ENCODE results near the gene SERPINE1. TPM values are rescaled to one million over a fixed set of nuclear protein-coding genes. Genes with fewer than 3 reads are reported as not detected.
"Not testable (repeated sequence)": the region's sequence is repeated elsewhere in the genome, so short reads cannot be mapped to it uniquely, and the experiment has no call there.

The SERPINE1 gene
- total RNA-seq, 1 donor from 2014 or later = 15.4 TPM

DNA sequence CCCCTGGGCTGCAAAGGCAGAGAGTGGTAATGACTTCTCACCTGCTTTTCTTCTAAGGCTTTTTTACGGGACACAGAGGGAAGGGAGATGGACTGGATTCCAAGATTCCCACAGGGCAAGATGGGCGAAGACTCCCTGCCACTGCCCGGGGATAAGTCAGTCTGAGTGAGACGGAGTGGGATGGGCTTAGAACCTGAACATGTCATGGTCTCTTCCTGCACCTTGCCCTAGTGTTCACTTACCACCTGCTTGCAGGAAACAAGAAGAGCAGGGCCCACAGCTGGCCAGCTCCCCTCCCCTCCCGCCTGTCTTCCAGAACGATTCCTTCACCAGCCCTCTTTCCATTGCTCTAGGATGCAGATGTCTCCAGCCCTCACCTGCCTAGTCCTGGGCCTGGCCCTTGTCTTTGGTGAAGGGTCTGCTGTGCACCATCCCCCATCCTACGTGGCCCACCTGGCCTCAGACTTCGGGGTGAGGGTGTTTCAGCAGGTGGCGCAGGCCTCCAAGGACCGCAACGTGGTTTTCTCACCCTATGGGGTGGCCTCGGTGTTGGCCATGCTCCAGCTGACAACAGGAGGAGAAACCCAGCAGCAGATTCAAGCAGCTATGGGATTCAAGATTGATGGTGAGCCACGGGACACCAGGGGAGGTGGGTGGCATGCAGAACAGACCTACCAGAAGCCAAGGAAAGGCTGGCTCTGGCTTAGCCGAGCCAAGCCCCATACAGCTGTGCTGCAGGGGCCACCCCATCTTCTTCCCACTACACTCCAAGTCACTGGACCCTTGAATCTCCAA, 1.3 kb downstream of the SERPINE1 start:
- H3K4me1 ChIP-seq = peaks cover 54% of the 10 kb centered on the region
- no peaks in the 10 kb centered on the region for H3K9me3 ChIP-seq
- no peaks in the 10 kb centered on the region for H3K27me3 ChIP-seq (ENCODE audit: low read depth)
- peak overlapping the region; percentile 44 for H3K4me3 ChIP-seq
- intact Hi-C loops (cut with DNase I) = no loop called here
- peaks cover 15% of the 10 kb centered on the region for H3K36me3 ChIP-seq
- TF ChIP-seq, protein P1, sequence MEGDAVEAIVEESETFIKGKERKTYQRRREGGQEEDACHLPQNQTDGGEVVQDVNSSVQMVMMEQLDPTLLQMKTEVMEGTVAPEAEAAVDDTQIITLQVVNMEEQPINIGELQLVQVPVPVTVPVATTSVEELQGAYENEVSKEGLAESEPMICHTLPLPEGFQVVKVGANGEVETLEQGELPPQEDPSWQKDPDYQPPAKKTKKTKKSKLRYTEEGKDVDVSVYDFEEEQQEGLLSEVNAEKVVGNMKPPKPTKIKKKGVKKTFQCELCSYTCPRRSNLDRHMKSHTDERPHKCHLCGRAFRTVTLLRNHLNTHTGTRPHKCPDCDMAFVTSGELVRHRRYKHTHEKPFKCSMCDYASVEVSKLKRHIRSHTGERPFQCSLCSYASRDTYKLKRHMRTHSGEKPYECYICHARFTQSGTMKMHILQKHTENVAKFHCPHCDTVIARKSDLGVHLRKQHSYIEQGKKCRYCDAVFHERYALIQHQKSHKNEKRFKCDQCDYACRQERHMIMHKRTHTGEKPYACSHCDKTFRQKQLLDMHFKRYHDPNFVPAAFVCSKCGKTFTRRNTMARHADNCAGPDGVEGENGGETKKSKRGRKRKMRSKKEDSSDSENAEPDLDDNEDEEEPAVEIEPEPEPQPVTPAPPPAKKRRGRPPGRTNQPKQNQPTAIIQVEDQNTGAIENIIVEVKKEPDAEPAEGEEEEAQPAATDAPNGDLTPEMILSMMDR (IDR thresholded peaks at IDR 0.05) = no peak
- no peak overlapping the region for H3K27ac ChIP-seq
- ATAC-seq (no peak), DNase-seq (no peak)

GRCh38 chr7:101129603-101130117, 2.8 kb downstream of the SERPINE1 start:
- no peak overlapping the region for H3K4me3 ChIP-seq
- H3K27ac ChIP-seq = no peak overlapping the region
- no peaks in the 10 kb centered on the region for H3K27me3 ChIP-seq (ENCODE audit: low read depth)
- intact Hi-C loops (cut with DNase I) = no loop called here
- peaks cover 15% of the 10 kb centered on the region for H3K36me3 ChIP-seq
- H3K9me3 ChIP-seq = no peaks in the 10 kb centered on the region
- TF ChIP-seq, protein P1 (IDR thresholded peaks at IDR 0.05) = no peak
- no peak for ATAC-seq
- no peak for DNase-seq
- H3K4me1 ChIP-seq = peaks cover 40% of the 10 kb centered on the region

GRCh38 chr7:101132626-101133600, 6.0 kb downstream of the SERPINE1 start:
- Histone ChIP-seq H3K36me3 (peaks cover 21% of the 10 kb centered on the region), H3K4me1 (peaks cover 14% of the 10 kb centered on the region)
- intact Hi-C loops (cut with DNase I); ATAC-seq; H3K4me3 ChIP-seq; DNase-seq; H3K9me3 ChIP-seq; H3K27me3 ChIP-seq (ENCODE audit: low read depth); H3K27ac ChIP-seq: not testable (repeated sequence)

DNA sequence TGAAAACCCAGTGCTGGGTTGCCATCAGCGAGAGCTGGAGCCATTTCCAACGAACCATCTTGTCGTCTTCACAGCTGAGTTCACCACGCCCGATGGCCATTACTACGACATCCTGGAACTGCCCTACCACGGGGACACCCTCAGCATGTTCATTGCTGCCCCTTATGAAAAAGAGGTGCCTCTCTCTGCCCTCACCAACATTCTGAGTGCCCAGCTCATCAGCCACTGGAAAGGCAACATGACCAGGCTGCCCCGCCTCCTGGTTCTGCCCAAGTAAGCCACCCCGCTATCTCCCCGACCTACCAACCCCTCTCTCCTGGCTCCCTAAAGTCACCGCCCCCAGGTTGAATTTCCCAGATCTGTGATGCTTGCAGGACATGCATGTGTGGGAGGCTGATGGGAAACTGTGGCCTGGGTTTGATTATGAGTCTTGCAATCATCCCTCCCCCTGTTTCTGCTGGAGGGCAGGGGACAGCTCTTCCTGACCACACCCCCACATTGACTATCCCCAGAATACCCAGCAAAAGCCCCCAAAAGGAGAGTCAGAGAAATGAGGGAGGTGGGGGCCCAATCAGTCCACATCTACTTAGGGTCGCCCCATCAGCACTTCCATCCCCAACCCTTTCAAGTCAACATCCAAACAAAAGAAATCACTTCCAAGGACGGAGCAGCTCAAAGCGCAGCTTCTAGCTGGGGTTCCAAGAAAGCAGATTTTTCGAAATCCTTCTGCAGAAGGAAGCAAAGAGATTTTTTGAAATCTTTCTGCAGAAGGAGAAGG, 6.9 kb downstream of the SERPINE1 start:
- intact Hi-C loops (cut with DNase I) = no loop called here
- TF ChIP-seq, protein P1 (IDR thresholded peaks at IDR 0.05) = no peak
- ATAC-seq = no peak
- DNase-seq = no peak
- no peak overlapping the region for H3K4me3 ChIP-seq
- peaks cover 21% of the 10 kb centered on the region for H3K36me3 ChIP-seq
- no peaks in the 10 kb centered on the region for H3K9me3 ChIP-seq
- peaks cover 13% of the 10 kb centered on the region for H3K4me1 ChIP-seq
- no peaks in the 10 kb centered on the region for H3K27me3 ChIP-seq (ENCODE audit: low read depth)
- no peak overlapping the region for H3K27ac ChIP-seq

DNA sequence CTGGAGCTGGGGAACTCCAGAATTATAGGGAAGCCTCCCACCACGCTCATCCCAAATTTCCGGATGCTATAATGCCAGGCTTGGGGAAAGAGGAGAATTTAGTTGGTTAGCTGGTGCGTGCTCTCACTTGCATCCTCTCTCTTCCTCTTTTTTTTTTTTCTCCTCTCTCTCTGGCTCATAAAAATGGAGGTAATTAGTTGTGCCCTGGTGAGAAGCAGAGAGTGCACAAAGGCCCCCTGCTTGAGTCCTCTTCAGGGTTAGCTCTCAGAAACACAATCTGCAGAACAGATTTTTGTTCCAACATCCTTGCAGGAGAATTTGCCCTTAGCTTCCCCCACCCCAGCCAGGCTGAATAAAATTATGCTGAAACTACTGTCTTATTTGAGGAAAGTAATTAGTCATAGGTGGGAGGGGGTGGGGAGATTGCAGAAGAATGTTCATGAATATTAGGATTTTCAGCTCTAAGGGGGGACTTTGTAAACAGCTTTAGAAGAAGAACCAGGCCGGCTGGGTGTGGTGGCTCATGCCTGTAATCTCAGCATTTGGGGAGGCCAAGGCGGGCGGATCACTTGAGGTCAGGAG, 7.6 kb downstream of the SERPINE1 start:
- intact Hi-C loops (cut with DNase I) = no loop called here
- TF ChIP-seq, protein P1 (IDR thresholded peaks at IDR 0.05) = no peak
- no peak overlapping the region for H3K4me3 ChIP-seq
- peaks cover 21% of the 10 kb centered on the region for H3K36me3 ChIP-seq
- H3K4me1 ChIP-seq = peaks cover 14% of the 10 kb centered on the region
- H3K27me3 ChIP-seq (ENCODE audit: low read depth) = no peaks in the 10 kb centered on the region
- H3K27ac ChIP-seq = no peak overlapping the region
- no peaks in the 10 kb centered on the region for H3K9me3 ChIP-seq
- DNase-seq (no peak), ATAC-seq (no peak)
